Activated naive CD8-positive, alpha-beta T cell treated with anti-CD3 and anti-CD28 coated beads, Interleukin-2, amount 50 U/mL, for 24 hours (primary cell): ENCODE results near the gene EIF2B5.

ENCODE experiments used
- ATAC-seq: fragments of 150-1000 bp; cut with Tn5 transposase; one replicate; pipeline ENCODE4 v1.10.0; 2021
- DNase-seq: peaks from one replicate; pipeline ENCODE4 v3.0.0; 2021
- H3K27ac Mint-ChIP-seq: one replicate; pipeline ENCODE4 v1.8.0; 2021; ENCODE audit warnings: mild to moderate bottlenecking, mixed read lengths
- H3K27me3 Mint-ChIP-seq: one replicate; pipeline ENCODE4 v1.8.0; 2021; ENCODE audit warnings: mixed read lengths
- H3K36me3 Mint-ChIP-seq: one replicate; pipeline ENCODE4 v1.8.0; 2021; ENCODE audit warnings: low read depth, mixed read lengths
- H3K4me1 Mint-ChIP-seq: one replicate; pipeline ENCODE4 v1.8.0; 2021; ENCODE audit warnings: mixed read lengths
- H3K4me3 Mint-ChIP-seq: one replicate; pipeline ENCODE4 v1.8.0; 2021; ENCODE audit warnings: mild to moderate bottlenecking, moderate library complexity, mixed read lengths
- H3K9me3 Mint-ChIP-seq: one replicate; pipeline ENCODE4 v1.8.0; 2021; ENCODE audit warnings: mixed read lengths

Gene EIF2B5

GRCh38 chr3:184174646-184175492, 39.7 kb downstream of the EIF2B5 start, which contains the start of gene AP2M1:
Gene AP2M1 (plus strand): TSS chr3:184174855. CDS start chr3:184176994, 2,139 bp downstream.
- H3K36me3 Mint-ChIP-seq = peaks cover 17% of the 10 kb centered on the region
- H3K27me3 Mint-ChIP-seq = no peaks in the 10 kb centered on the region
- DNase-seq (peak; percentile 97), ATAC-seq (peak; percentile 95)
- H3K4me1 Mint-ChIP-seq = peaks cover 30% of the 10 kb centered on the region
- peak within 1 kb of the TSS; percentile 94 for H3K4me3 Mint-ChIP-seq
- H3K27ac Mint-ChIP-seq = peak within 1 kb of the TSS; percentile 83
- no peaks in the 10 kb centered on the region for H3K9me3 Mint-ChIP-seq

GRCh38 chr3:184175506-184175905, 40.3 kb downstream of the EIF2B5 start:
- H3K9me3 Mint-ChIP-seq = no peaks in the 10 kb centered on the region
- no peaks in the 10 kb centered on the region for H3K27me3 Mint-ChIP-seq
- H3K36me3 Mint-ChIP-seq = peaks cover 20% of the 10 kb centered on the region
- DNase-seq (no peak), ATAC-seq (no peak)
- H3K4me1 Mint-ChIP-seq = peaks cover 30% of the 10 kb centered on the region
- peak overlapping the region; percentile 83 for H3K27ac Mint-ChIP-seq
- peak overlapping the region; percentile 94 for H3K4me3 Mint-ChIP-seq

- Mint-ChIP-seq H3K9me3 (no peaks in the 10 kb centered on the region), H3K4me1 (peaks cover 30% of the 10 kb centered on the region), H3K4me3 (peak overlapping the region; percentile 94), H3K27ac (peak overlapping the region; percentile 83), H3K36me3 (peaks cover 24% of the 10 kb centered on the region), H3K27me3 (no peaks in the 10 kb centered on the region)
- DNase-seq (no peak), ATAC-seq (no peak)
Measured at GRCh38 chr3:184175981-184176376, 40.8 kb downstream of the EIF2B5 start.

DNA sequence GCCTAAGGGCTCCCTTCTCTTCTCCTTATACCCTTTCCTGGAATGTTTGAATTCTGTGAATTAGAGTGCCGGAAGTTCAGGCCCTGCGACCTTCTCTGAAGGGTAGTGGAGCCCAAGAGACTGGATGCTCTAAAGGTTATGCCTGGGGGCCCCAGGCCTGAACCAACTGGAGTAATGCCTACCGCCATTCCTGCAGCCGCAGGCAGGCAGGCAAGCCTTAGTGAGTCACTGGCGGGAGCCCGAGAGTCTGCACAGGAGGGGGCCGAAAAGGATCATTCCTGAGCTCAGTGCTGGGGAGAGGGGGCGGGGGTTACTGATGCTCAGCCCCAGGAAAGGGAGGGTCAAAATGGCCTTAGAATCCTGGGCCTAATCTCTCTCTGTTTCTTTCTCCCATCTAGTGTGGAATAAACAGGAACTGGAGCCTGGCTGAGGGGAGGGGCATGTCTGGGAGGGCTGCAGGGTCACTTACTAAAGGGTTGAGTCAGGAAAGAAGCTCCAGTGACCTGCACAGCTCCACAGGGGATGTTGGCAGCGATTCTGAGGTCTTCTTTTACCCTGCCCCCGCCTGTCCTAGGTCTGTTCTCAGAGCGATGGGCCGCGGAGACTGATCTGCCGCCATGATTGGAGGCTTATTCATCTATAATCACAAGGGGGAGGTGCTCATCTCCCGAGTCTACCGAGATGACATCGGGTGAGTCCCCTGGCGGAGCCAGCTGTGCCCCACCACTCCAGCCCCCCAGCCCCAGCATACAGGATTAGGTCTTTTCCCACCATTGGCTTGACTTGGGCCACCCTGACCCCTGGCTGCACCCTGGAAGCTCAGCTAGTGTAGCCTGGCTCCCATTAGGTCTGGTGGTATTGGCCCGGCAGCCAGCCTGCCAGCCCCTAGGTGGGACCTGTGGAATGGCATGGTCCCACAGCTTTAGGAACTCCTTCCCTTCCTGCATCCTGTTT, 41.5 kb downstream of the EIF2B5 start:
- Mint-ChIP-seq H3K9me3 (no peaks in the 10 kb centered on the region), H3K4me3 (peak overlapping the region; percentile 94), H3K27ac (no peak overlapping the region), H3K27me3 (no peaks in the 10 kb centered on the region), H3K36me3 (peaks cover 26% of the 10 kb centered on the region), H3K4me1 (peaks cover 30% of the 10 kb centered on the region)
- no peak for DNase-seq
- no peak for ATAC-seq

- no peak overlapping the region for H3K27ac Mint-ChIP-seq
- H3K9me3 Mint-ChIP-seq = no peaks in the 10 kb centered on the region
- no peak overlapping the region for H3K4me3 Mint-ChIP-seq
- H3K36me3 Mint-ChIP-seq = peaks cover 28% of the 10 kb centered on the region
- no peaks in the 10 kb centered on the region for H3K27me3 Mint-ChIP-seq
- ATAC-seq (no peak), DNase-seq (no peak)
- H3K4me1 Mint-ChIP-seq = peaks cover 30% of the 10 kb centered on the region
Measured at GRCh38 chr3:184177331-184177731, 42.2 kb downstream of the EIF2B5 start.

- no peak overlapping the region for H3K27ac Mint-ChIP-seq
- no peaks in the 10 kb centered on the region for H3K27me3 Mint-ChIP-seq
- no peaks in the 10 kb centered on the region for H3K9me3 Mint-ChIP-seq
- DNase-seq = no peak
- peaks cover 30% of the 10 kb centered on the region for H3K4me1 Mint-ChIP-seq
- ATAC-seq = no peak
- H3K36me3 Mint-ChIP-seq = peaks cover 30% of the 10 kb centered on the region
- no peak overlapping the region for H3K4me3 Mint-ChIP-seq
Measured at GRCh38 chr3:184177767-184178306, 42.7 kb downstream of the EIF2B5 start.

- Mint-ChIP-seq H3K9me3 (no peaks in the 10 kb centered on the region), H3K27ac (no peak overlapping the region), H3K36me3 (peaks cover 34% of the 10 kb centered on the region), H3K4me1 (peaks cover 30% of the 10 kb centered on the region), H3K27me3 (no peaks in the 10 kb centered on the region), H3K4me3 (no peak overlapping the region)
- no peak for ATAC-seq
- DNase-seq = no peak
Measured at GRCh38 chr3:184178521-184179138, 43.5 kb downstream of the EIF2B5 start.

GRCh38 chr3:184180165-184180564, 45.0 kb downstream of the EIF2B5 start:
- no peak for DNase-seq
- Mint-ChIP-seq H3K9me3 (no peaks in the 10 kb centered on the region), H3K36me3 (peaks cover 45% of the 10 kb centered on the region), H3K4me3 (no peak overlapping the region), H3K4me1 (peaks cover 29% of the 10 kb centered on the region), H3K27me3 (no peaks in the 10 kb centered on the region), H3K27ac (no peak overlapping the region)
- ATAC-seq = no peak

DNA sequence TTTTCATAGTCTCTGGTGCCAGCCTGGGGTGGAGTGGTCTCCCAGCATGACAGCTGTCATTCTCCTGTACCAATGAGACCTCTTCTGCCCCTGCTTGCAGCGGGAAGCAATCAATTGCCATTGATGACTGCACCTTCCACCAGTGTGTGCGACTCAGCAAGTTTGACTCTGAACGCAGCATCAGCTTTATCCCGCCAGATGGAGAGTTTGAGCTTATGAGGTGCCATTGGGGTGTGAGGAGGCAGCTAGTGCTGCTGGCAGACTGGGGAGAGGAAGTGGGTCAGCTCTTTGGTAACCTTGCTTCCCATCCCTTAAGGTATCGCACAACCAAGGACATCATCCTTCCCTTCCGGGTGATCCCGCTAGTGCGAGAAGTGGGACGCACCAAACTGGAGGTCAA, 46.4 kb downstream of the EIF2B5 start:
- no peak for DNase-seq
- H3K4me1 Mint-ChIP-seq = peaks cover 26% of the 10 kb centered on the region
- no peaks in the 10 kb centered on the region for H3K27me3 Mint-ChIP-seq
- H3K36me3 Mint-ChIP-seq = peaks cover 47% of the 10 kb centered on the region
- no peaks in the 10 kb centered on the region for H3K9me3 Mint-ChIP-seq
- no peak for ATAC-seq
- H3K4me3 Mint-ChIP-seq = no peak overlapping the region
- no peak overlapping the region for H3K27ac Mint-ChIP-seq

DNA sequence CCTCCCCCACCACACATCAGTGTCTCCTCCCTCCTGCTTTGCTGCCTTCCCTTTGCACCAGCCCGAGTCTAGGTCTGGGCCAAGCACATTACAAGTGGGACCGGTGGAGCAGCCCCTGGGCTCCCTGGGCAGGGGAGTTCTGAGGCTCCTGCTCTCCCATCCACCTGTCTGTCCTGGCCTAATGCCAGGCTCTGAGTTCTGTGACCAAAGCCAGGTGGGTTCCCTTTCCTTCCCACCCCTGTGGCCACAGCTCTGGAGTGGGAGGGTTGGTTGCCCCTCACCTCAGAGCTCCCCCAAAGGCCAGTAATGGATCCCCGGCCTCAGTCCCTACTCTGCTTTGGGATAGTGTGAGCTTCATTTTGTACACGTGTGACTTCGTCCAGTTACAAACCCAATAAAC, 48.5 kb downstream of the EIF2B5 start:
- Mint-ChIP-seq H3K27ac (no peak overlapping the region), H3K9me3 (no peaks in the 10 kb centered on the region), H3K27me3 (no peaks in the 10 kb centered on the region)

DNA sequence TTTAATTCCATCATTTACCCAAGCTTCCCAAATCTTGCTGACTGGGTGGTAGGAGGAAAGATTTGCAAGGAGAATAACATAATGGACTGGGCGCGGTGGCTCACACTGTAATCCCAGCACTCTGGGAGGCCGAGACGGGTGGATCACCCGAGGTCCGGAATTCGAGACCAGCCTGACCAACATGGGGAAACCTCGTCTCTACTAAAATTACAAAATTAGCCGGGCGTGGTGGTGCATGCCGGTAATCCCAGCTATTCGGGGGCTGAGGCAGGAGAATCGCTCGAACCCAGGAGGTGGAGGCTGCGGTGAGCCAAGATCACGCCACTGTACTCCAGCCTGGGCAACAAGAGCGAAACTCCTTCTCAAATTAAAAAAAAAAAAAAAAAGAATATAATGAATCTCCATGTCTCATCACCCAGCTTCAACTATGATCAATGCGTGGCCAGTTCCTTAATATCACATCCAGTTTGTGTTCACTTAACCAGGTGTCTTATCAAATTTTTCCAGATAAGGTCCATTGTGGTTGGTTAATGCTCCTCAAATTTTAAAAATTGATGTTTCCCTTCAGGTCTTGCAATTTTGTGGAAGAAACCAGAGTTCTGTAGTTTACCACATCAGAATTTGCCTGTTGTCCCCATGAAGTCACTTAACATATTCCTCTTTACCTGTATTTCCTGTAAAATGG, 49.5 kb downstream of the EIF2B5 start:
- ATAC-seq (no peak), DNase-seq (no peak)
- H3K9me3 Mint-ChIP-seq = no peaks in the 10 kb centered on the region
- H3K27me3 Mint-ChIP-seq = no peaks in the 10 kb centered on the region
- H3K27ac Mint-ChIP-seq = peak overlapping the region; percentile 93
- peaks cover 31% of the 10 kb centered on the region for H3K4me1 Mint-ChIP-seq
- peaks cover 51% of the 10 kb centered on the region for H3K36me3 Mint-ChIP-seq
- H3K4me3 Mint-ChIP-seq = peak overlapping the region; percentile 98

More for the DNA sequence above, 48.5 kb downstream of the EIF2B5 start:
- Mint-ChIP-seq H3K4me3 (no peak overlapping the region), H3K36me3 (peaks cover 56% of the 10 kb centered on the region), H3K4me1 (peaks cover 29% of the 10 kb centered on the region)
- no peak for DNase-seq
- ATAC-seq = no peak

- Mint-ChIP-seq H3K4me1 (peaks cover 31% of the 10 kb centered on the region), H3K9me3 (no peaks in the 10 kb centered on the region), H3K4me3 (peak overlapping the region; percentile 98), H3K27ac (peak overlapping the region; percentile 93), H3K36me3 (peaks cover 53% of the 10 kb centered on the region), H3K27me3 (no peaks in the 10 kb centered on the region)
- DNase-seq (peak; percentile 99), ATAC-seq (peak; percentile 93)
Measured at GRCh38 chr3:184185461-184186183, 50.5 kb downstream of the EIF2B5 start.

DNA sequence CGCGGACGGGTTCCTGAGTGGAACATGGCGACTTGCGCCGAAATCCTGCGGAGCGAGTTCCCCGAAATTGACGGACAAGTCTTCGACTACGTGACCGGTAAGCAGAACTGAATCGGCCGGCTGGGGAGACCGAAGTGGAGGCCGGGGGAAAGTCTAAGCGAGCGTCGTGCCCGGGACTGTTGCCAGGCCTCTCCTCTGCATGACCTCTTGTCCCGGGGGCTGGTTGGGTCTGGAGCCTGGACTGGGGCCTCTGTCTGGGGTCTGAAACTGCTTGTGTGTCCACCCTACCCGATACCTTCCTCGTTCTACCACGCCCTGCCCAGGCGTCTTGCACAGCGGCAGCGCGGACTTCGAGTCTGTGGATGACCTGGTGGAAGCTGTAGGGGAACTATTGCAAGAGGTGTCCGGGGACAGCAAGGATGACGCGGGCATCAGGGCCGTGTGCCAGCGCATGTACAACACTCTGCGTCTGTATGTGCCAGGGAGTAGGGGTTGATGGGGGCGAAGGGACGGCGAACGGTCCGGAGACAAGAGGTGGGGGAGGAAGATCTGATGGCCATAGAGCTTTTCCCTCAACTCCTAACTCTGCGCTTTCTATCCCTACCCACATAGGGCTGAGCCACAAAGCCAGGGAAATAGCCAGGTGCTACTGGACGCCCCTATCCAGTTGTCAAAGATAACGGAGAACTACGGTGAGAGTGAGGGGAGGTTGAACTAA, 51.2 kb downstream of the EIF2B5 start, which contains the start of gene ABCF3:
ABCF3 (plus strand) TSS at position 16 of the 718 bp plus-strand sequence; CDS start at position 25, 9 bp downstream.
- Mint-ChIP-seq H3K4me3 (peak within 1 kb of the TSS; percentile 98), H3K36me3 (peaks cover 48% of the 10 kb centered on the region), H3K27ac (peak within 1 kb of the TSS; percentile 93), H3K9me3 (no peaks in the 10 kb centered on the region), H3K27me3 (no peaks in the 10 kb centered on the region), H3K4me1 (peaks cover 31% of the 10 kb centered on the region)
- DNase-seq = no peak
- ATAC-seq = peak; percentile 13
